Pulmonary artery endothelial cell (primary cell): ENCODE measurements around the gene LHFPL5. TPM values are rescaled to one million over a fixed set of nuclear protein-coding genes. Genes with fewer than 3 reads are reported as not detected.

Source experiments
- DNase-seq: peaks from one replicate; pipeline ENCODE4 v3.0.0-alpha.2; 2011; ENCODE audit warnings: low read depth, low spot score
- total RNA-seq: library from RNA; depleted of rRNA; stranded (reverse); fragments of >200 nt; gene quantifications from 2 replicates; pipeline ENCODE4 v1.2.3, GENCODE V29; 2014

LHFPL5 gene
- total RNA-seq, 1 donor from 2014 or later = not detected

DNA sequence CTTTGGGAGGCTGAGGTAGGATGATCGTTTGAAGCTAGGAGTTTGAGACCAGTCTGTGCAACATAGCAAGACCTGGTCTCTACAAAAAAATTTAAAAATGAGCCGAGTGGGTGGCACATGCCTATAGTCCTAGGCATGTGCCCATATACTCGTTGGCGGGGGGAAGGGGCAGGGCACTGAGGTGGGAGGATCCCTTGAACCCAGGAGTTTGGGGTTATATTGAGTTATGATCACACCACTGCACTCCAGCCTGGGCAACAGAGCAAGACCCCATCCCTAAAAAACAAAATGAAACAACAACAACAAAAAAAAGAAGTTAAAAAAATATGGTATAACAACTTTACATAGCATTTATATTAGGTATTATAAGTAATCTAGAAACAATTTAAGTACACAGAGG is 47.8 kb downstream of the LHFPL5 start:
- no peak for DNase-seq

- DNase-seq = no peak
These were observed 51.1 kb downstream of the LHFPL5 start for GRCh38 chr6:35856250-35856649.

DNA sequence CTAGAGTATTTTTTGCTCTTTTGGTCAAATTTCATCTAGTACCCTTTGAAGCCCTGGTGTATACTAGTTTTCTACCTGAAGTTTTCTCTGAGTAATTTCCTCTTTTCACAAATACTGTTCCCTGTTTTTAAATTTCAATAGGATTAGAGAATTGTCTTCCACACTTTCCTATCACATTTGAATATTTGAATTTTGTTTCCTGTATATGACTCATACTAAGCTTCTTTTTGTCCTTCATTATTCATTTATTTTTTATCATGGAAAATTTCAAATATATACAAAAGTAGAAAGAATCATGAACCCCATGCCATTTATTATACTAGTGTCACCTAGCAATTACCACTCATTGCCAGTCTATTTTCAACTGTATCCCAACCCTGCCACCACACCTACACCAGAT is 52.7 kb downstream of the LHFPL5 start:
- DNase-seq = no peak

DNA sequence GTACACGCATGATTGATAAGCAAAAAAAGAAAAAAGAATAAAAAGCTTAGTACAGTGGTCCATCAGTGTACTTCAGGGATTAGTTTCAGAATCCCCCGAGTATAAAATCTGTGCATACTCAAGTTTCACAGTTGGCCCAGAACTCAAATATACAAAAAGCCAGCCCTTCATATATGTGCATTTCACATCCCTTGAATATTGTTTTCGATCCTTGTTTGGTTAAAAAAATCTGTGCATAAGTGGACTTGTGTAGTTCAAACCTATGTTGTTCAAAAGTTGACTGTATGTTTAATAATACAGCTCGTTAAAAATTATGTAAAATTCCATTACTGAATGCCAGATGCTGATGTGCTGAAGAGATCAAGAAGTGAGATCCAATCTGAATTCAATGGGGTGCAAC is 54.2 kb downstream of the LHFPL5 start:
- no peak for DNase-seq

Other genes with a start within 250 kb of the LHFPL5 start
- 67.2 and 89.1 TPM in 2 replicates for gene FKBP5, start 116.4 kb upstream of the LHFPL5 start, total RNA-seq
- gene ARMC12, start 68.3 kb upstream of the LHFPL5 start, total RNA-seq = 0.11 and 0.40 TPM in 2 replicates
- gene CLPSL2, start 28.8 kb upstream of the LHFPL5 start, total RNA-seq = not detected in 2 replicates
- not detected in 2 replicates for gene CLPSL1, start 24.3 kb upstream of the LHFPL5 start, total RNA-seq
- gene CLPS, start 8.0 kb upstream of the LHFPL5 start, total RNA-seq = not detected in 2 replicates
- 76.4 and 88.2 TPM in 2 replicates for gene SRPK1, start 115.7 kb downstream of the LHFPL5 start, total RNA-seq
- gene SLC26A8, start 219.3 kb downstream of the LHFPL5 start, total RNA-seq = under 0.01 TPM in 1 of 2 replicates, not detected in the other
- 59.4 and 69.6 TPM in 2 replicates for gene MAPK14, start 222.5 kb downstream of the LHFPL5 start, total RNA-seq